ENCODE measurements around the gene CIP2A. TPM values are rescaled to one million over a fixed set of nuclear protein-coding genes. Genes with fewer than 3 reads are reported as not detected.

Gene CIP2A
- total and polyA plus RNA-seq, 2 of the 13 experiments (the other 11 are each of a cell fraction or from before 2014, with no cell fraction given): 7.8 to 36.9 TPM

GRCh38 chr3:108589081-108589997 is at the start of gene CIP2A, which contains the start of gene DZIP3 (continued):
- no peak for TF ChIP-seq ZNF546 (CRISPR knock-in tag; conservative IDR thresholded peaks at IDR 0.05)
- TF ChIP-seq THRA (CRISPR knock-in tag; IDR thresholded peaks at IDR 0.05; ENCODE audit: borderline replicate concordance): 0 out of 2 replicates have a peak, but pooled peaks have one; percentile 22
- TF ChIP-seq ZMYM2 (CRISPR knock-in tag; IDR thresholded peaks at IDR 0.05): 0 out of 2 replicates have a peak, but pooled peaks have one; percentile 47
- TF ChIP-seq EZH2 (conservative IDR thresholded peaks at IDR 0.05; ENCODE audit: low read depth, low read length): no peak
- no peak for TF ChIP-seq ZIK1 (CRISPR knock-in tag; IDR thresholded peaks at IDR 0.05; ENCODE audit: borderline replicate concordance, low read depth)
- peak; percentile 67; the same call in 1 of the 2 replicates for TF ChIP-seq ZNF609 (CRISPR knock-in tag; IDR thresholded peaks at IDR 0.05; ENCODE audit: borderline replicate concordance)
- peak; percentile 26; the same call in 1 of the 2 replicates for TF ChIP-seq SP5 (CRISPR knock-in tag; IDR thresholded peaks at IDR 0.05; ENCODE audit: borderline replicate concordance, low read depth)
- TF ChIP-seq CBFB (CRISPR knock-in tag; IDR thresholded peaks at IDR 0.05): no peak
- peak; percentile 80 for TF ChIP-seq ZNF143 (CRISPR knock-in tag; IDR thresholded peaks at IDR 0.05)
- TF ChIP-seq, protein P1, sequence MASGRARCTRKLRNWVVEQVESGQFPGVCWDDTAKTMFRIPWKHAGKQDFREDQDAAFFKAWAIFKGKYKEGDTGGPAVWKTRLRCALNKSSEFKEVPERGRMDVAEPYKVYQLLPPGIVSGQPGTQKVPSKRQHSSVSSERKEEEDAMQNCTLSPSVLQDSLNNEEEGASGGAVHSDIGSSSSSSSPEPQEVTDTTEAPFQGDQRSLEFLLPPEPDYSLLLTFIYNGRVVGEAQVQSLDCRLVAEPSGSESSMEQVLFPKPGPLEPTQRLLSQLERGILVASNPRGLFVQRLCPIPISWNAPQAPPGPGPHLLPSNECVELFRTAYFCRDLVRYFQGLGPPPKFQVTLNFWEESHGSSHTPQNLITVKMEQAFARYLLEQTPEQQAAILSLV (CRISPR knock-in tag; IDR thresholded peaks at IDR 0.05; ENCODE audit: borderline replicate concordance): peak; percentile 74; the same call in 1 of the 2 replicates
- TF ChIP-seq, protein P2, sequence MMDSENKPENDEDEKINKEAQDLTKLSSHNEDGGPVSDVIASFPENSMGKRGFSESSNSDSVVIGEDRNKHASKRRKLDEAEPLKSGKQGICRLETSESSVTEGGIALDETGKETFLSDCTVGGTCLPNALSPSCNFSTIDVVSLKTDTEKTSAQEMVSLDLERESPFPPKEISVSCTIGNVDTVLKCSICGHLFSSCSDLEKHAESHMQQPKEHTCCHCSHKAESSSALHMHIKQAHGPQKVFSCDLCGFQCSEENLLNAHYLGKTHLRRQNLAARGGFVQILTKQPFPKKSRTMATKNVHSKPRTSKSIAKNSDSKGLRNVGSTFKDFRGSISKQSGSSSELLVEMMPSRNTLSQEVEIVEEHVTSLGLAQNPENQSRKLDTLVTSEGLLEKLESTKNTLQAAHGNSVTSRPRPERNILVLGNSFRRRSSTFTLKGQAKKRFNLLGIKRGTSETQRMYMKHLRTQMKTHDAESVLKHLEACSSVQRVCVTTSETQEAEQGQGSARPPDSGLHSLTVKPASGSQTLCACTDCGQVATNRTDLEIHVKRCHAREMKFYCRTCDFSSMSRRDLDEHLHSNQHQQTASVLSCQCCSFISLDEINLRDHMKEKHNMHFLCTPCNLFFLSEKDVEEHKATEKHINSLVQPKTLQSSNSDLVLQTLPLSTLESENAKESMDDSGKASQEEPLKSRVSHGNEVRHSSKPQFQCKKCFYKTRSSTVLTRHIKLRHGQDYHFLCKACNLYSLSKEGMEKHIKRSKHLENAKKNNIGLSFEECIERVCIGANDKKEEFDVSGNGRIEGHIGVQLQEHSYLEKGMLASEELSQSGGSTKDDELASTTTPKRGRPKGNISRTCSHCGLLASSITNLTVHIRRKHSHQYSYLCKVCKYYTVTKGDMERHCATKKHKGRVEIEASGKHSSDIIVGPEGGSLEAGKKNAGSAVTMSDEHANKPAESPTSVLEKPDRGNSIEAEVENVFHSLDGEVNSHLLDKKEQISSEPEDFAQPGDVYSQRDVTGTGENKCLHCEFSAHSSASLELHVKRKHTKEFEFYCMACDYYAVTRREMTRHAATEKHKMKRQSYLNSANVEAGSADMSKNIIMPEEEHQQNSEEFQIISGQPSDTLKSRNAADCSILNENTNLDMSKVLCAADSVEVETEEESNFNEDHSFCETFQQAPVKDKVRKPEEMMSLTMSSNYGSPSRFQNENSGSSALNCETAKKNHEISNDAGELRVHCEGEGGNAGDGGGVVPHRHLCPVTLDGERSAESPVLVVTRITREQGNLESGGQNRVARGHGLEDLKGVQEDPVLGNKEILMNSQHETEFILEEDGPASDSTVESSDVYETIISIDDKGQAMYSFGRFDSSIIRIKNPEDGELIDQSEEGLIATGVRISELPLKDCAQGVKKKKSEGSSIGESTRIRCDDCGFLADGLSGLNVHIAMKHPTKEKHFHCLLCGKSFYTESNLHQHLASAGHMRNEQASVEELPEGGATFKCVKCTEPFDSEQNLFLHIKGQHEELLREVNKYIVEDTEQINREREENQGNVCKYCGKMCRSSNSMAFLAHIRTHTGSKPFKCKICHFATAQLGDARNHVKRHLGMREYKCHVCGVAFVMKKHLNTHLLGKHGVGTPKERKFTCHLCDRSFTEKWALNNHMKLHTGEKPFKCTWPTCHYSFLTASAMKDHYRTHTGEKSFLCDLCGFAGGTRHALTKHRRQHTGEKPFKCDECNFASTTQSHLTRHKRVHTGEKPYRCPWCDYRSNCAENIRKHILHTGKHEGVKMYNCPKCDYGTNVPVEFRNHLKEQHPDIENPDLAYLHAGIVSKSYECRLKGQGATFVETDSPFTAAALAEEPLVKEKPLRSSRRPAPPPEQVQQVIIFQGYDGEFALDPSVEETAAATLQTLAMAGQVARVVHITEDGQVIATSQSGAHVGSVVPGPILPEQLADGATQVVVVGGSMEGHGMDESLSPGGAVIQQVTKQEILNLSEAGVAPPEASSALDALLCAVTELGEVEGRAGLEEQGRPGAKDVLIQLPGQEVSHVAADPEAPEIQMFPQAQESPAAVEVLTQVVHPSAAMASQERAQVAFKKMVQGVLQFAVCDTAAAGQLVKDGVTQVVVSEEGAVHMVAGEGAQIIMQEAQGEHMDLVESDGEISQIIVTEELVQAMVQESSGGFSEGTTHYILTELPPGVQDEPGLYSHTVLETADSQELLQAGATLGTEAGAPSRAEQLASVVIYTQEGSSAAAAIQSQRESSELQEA (CRISPR knock-in tag; IDR thresholded peaks at IDR 0.05; ENCODE audit: not compliant biosample characterization): peak; percentile 35
